Smooth muscle cell (in vitro differentiated cells): ENCODE results near the gene ACER3. TPM values are rescaled to one million over a fixed set of nuclear protein-coding genes. Genes with fewer than 3 reads are reported as not detected.

Experiments
- DNase-seq: peaks from one replicate; lab custom pipeline; 2025; ENCODE audit not compliant: unreplicated experiment; lab: John Stamatoyannopoulos, UW
- H2AFZ ChIP-seq: fragments of 200-600 bp; sonication (generic); 2 replicates; pipeline ENCODE4 v1.6.0; 2016; ENCODE audit warnings: antibody characterized with exemption, low read depth, mild to moderate bottlenecking
- H3F3A ChIP-seq: fragments of 200-600 bp; sonication (generic); 2 replicates; pipeline ENCODE4 v1.6.0; 2017; ENCODE audit warnings: antibody characterized with exemption, low read depth
- H3K27ac ChIP-seq: fragments of 200-600 bp; sonication (generic); 2 replicates; pipeline ENCODE4 v1.5.1; 2016; ENCODE audit warnings: low read depth, mild to moderate bottlenecking
- H3K27me3 ChIP-seq: fragments of 200-600 bp; sonication (generic); 2 replicates; pipeline ENCODE4 v1.6.1; 2016; ENCODE audit warnings: low read depth, mild to moderate bottlenecking
- H3K36me3 ChIP-seq: fragments of 200-600 bp; sonication (generic); 2 replicates; pipeline ENCODE4 v1.5.1; 2016; ENCODE audit warnings: low read depth
- H3K4me1 ChIP-seq: fragments of 200-600 bp; sonication (generic); 2 replicates; pipeline ENCODE4 v1.5.1; 2016; ENCODE audit warnings: low read depth
- H3K4me2 ChIP-seq: fragments of 200-600 bp; sonication (generic); 2 replicates; pipeline ENCODE4 v1.6.0; 2016; ENCODE audit warnings: mild to moderate bottlenecking
- H3K4me3 ChIP-seq: fragments of 200-600 bp; sonication (generic); 2 replicates; pipeline ENCODE4 v1.5.1; 2016; ENCODE audit warnings: mild to moderate bottlenecking
- H3K79me2 ChIP-seq: fragments of 200-600 bp; sonication (generic); 2 replicates; pipeline ENCODE4 v1.6.0; 2016; ENCODE audit warnings: low read depth, mild to moderate bottlenecking
- H3K9ac ChIP-seq: fragments of 200-600 bp; sonication (generic); 2 replicates; pipeline ENCODE4 v1.6.0; 2016; ENCODE audit warnings: low read depth
- H3K9me3 ChIP-seq: fragments of 200-600 bp; sonication (generic); replicated peaks from 2 replicates; pipeline ENCODE4 v1.5.1; 2016; ENCODE audit warnings: low read depth
- H4K20me1 ChIP-seq: fragments of 200-600 bp; sonication (generic); 2 replicates; pipeline ENCODE4 v1.6.0; 2016; ENCODE audit warnings: low read depth
- WGBS: methylation state at CpG from one replicate; pipeline ENCODE4 v1.1.7; 2016; ENCODE audit warnings: low lambda C conversion rate; 5-methylcytosine and 5-hydroxymethylcytosine counted together
- polyA plus RNA-seq: library from polyadenylated mRNA; unstranded; fragments of >200 nt; fragmentation: Nextera tagmentation; extraction: Ambion mirVana; gene quantifications from 2 replicates; pipeline ENCODE4 v1.2.1, GENCODE V29; 2016
- total RNA-seq: library from RNA; depleted of rRNA; stranded (reverse); fragments of >200 nt; gene quantifications from 2 replicates; pipeline ENCODE4 v1.2.3, GENCODE V29; 2014
- TF ChIP-seq, protein P1 (sequence below): fragments of 200-600 bp; sonication (generic); IDR thresholded peaks from 2 replicates; pipeline ENCODE4 v1.5.1; 2017; ENCODE audit warnings: borderline replicate concordance, mild to moderate bottlenecking, antibody characterized with exemption; ENCODE audit not compliant: insufficient read depth, poor library complexity, severe bottlenecking

Gene ACER3
- total and polyA plus RNA-seq, 2 experiments from 2014 or later, result 14.0 to 16.8 TPM

GRCh38 chr11:76889411-76889975 is 28.8 kb downstream of the ACER3 start:
- 34% methylated on average over 1 of the region's 1 CpG for WGBS
- Histone ChIP-seq H3K9ac (no peak overlapping the region), H3K27me3 (no peaks in the 10 kb centered on the region), H3K27ac (no peak overlapping the region), H2AFZ (no peak overlapping the region), H3K4me3 (no peak overlapping the region), H3K4me1 (peaks cover 5% of the 10 kb centered on the region), H4K20me1 (peaks cover 10% of the 10 kb centered on the region), H3K9me3 (no peaks in the 10 kb centered on the region), H3K4me2 (no peak overlapping the region), H3F3A (no peaks in the 10 kb centered on the region), H3K79me2 (peaks cover 9% of the 10 kb centered on the region), H3K36me3 (no peaks in the 10 kb centered on the region)
- no peak for DNase-seq
- TF ChIP-seq, protein P1, sequence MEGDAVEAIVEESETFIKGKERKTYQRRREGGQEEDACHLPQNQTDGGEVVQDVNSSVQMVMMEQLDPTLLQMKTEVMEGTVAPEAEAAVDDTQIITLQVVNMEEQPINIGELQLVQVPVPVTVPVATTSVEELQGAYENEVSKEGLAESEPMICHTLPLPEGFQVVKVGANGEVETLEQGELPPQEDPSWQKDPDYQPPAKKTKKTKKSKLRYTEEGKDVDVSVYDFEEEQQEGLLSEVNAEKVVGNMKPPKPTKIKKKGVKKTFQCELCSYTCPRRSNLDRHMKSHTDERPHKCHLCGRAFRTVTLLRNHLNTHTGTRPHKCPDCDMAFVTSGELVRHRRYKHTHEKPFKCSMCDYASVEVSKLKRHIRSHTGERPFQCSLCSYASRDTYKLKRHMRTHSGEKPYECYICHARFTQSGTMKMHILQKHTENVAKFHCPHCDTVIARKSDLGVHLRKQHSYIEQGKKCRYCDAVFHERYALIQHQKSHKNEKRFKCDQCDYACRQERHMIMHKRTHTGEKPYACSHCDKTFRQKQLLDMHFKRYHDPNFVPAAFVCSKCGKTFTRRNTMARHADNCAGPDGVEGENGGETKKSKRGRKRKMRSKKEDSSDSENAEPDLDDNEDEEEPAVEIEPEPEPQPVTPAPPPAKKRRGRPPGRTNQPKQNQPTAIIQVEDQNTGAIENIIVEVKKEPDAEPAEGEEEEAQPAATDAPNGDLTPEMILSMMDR, result no peak

DNA sequence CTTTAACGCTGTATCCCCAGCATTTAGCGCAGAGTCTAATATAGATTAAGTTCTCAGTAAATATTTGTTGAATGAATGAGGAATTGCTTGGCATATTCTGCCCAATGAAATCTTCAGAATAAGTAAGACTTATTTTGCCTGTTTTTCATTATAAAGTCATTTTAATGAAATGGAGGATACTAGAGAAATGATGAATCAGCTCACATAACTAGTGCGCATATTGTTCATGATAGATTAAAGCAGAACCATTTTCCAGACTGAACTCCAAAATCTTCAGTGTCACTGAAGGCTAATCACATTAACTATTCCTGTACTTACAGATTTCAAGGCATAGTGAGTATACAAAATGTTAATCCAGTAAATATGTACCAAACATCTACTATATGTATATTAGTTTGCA is 29.6 kb downstream of the ACER3 start:
- Histone ChIP-seq H3K79me2 (peaks cover 9% of the 10 kb centered on the region), H3K27ac (no peak overlapping the region), H3K9me3 (no peaks in the 10 kb centered on the region), H3K27me3 (no peaks in the 10 kb centered on the region), H3K36me3 (no peaks in the 10 kb centered on the region), H4K20me1 (peaks cover 10% of the 10 kb centered on the region), H3F3A (no peaks in the 10 kb centered on the region), H3K4me3 (no peak overlapping the region), H3K4me2 (no peak overlapping the region), H3K4me1 (peaks cover 5% of the 10 kb centered on the region), H3K9ac (no peak overlapping the region), H2AFZ (no peak overlapping the region)
- no peak for DNase-seq
- WGBS, result 98% methylated on average over 3 of the region's 3 CpGs
- TF ChIP-seq, protein P1, result no peak

- H3K9me3 ChIP-seq, result no peaks in the 10 kb centered on the region
- no peak for DNase-seq
These were observed 30.6 kb downstream of the ACER3 start for GRCh38 chr11:76891285-76891684.

More at GRCh38 chr11:76891285-76891684, 30.6 kb downstream of the ACER3 start:
- peaks cover 5% of the 10 kb centered on the region for H3K4me1 ChIP-seq
- no peak overlapping the region for H3K4me3 ChIP-seq
- no peak overlapping the region for H3K4me2 ChIP-seq
- H3K36me3 ChIP-seq, result no peaks in the 10 kb centered on the region
- peaks cover 8% of the 10 kb centered on the region for H3K79me2 ChIP-seq
- no peak overlapping the region for H3K27ac ChIP-seq
- no peaks in the 10 kb centered on the region for H3F3A ChIP-seq
- TF ChIP-seq, protein P1, result no peak
- H4K20me1 ChIP-seq, result peaks cover 10% of the 10 kb centered on the region
- no peaks in the 10 kb centered on the region for H3K27me3 ChIP-seq
- H3K9ac ChIP-seq, result no peak overlapping the region
- H2AFZ ChIP-seq, result no peak overlapping the region
